Sigmoid colon (tissue), 7 donors: ENCODE measurements around the gene ABCC4. TPM values are rescaled to one million over a fixed set of nuclear protein-coding genes. Genes with fewer than 3 reads are reported as not detected.

Experiments used
- DNase-seq: peaks from one replicate; pipeline ENCODE4 v3.0.0-alpha.2; 2019
- H3K27ac ChIP-seq, 4 donors: fragments of 200-600 bp; sonication (generic); one replicate each; pipeline ENCODE4 v1.5.1; 2016 to 2019; ENCODE audit warnings: mild to moderate bottlenecking in 1 of 4
- H3K27me3 ChIP-seq, 3 donors: fragments of 200-600 bp; sonication (generic); one replicate each; pipeline ENCODE4 v1.5.1; 2019; ENCODE audit warnings: mild to moderate bottlenecking in 1 of 3
- H3K36me3 ChIP-seq, 4 donors: fragments of 200-600 bp; sonication (generic); one replicate each; pipeline ENCODE4 v1.5.1; 2016 to 2019
- H3K4me1 ChIP-seq, 4 donors: fragments of 200-600 bp; sonication (generic); one replicate each; pipeline ENCODE4 v1.5.1; 2017 to 2019
- H3K4me3 ChIP-seq, 4 donors: fragments of 200-600 bp; sonication (generic); one replicate each; pipeline ENCODE4 v1.5.1; 2017 to 2019; ENCODE audit warnings: mild to moderate bottlenecking in 2 of 4, moderate library complexity in 1 of 4
- H3K9me3 ChIP-seq, 4 donors: fragments of 200-600 bp in 3 of 4; sonication (generic) in 3 of 4; one replicate each; pipeline versions ENCODE4 v1.5.1 to v1.6.1; 2013 to 2019
- EP300 ChIP-seq, 4 donors: sonication (generic); formaldehyde crosslinking; IDR thresholded peaks; one replicate each; pipeline ENCODE4 v1.6.1; 2017; ENCODE audit warnings: antibody characterized with exemption in 4 of 4
- POLR2A ChIP-seq, 2 donors: fragments of 450-650 bp; IDR thresholded peaks; one replicate each; pipeline ENCODE4 v1.6.1; 2016; ENCODE audit warnings: antibody characterized with exemption in 2 of 2, mild to moderate bottlenecking in 2 of 2, moderate library complexity in 2 of 2
- POLR2AphosphoS5 ChIP-seq, 4 donors: sonication (generic); formaldehyde crosslinking; IDR thresholded peaks; one replicate each; pipeline ENCODE4 v1.6.1; 2017; ENCODE audit warnings: antibody characterized with exemption in 4 of 4
- WGBS, 2 donors: extraction: QIAGEN DNeasy Blood & Tissue Kit; methylation state at CpG; one replicate each; pipeline ENCODE4 v1.1.7; 2013; 5-methylcytosine and 5-hydroxymethylcytosine counted together
- intact Hi-C: fragments of 100-400 bp; cut with DNase I; formaldehyde crosslinking; loops from one replicate; pipeline ENCODE4 v1.15.1; 2023
- polyA plus RNA-seq, 3 donors: library from polyadenylated mRNA; stranded (reverse); fragments of 200-250 nt; gene quantifications; one replicate each; pipeline ENCODE4 v1.2.3, GENCODE V29; 2013
- total RNA-seq, 4 donors: library from RNA; depleted of rRNA; stranded (reverse); fragments of >200 nt; gene quantifications; one replicate each; pipeline ENCODE4 v1.1.0, GENCODE V29; 2016
- TF ChIP-seq, protein P1 (sequence below), 4 experiments: fragments of 450-650 bp in 3 of 4; fragments of 200-600 bp in 1 of 4; IDR thresholded peaks; one replicate each; pipeline ENCODE4 v1.5.1; 2016 to 2019; ENCODE audit warnings: antibody characterized with exemption in 4 of 4, mild to moderate bottlenecking in 3 of 4, moderate library complexity in 2 of 4
- donor health status: healthy with polysubstance abuse.
- donor health status: Bipolar disorder and iron deficiency.
- donor health status: healthy.

Gene ABCC4
- total and polyA plus RNA-seq, 7 donors, result 1.2 to 56.3 (median 24.3) TPM

DNA sequence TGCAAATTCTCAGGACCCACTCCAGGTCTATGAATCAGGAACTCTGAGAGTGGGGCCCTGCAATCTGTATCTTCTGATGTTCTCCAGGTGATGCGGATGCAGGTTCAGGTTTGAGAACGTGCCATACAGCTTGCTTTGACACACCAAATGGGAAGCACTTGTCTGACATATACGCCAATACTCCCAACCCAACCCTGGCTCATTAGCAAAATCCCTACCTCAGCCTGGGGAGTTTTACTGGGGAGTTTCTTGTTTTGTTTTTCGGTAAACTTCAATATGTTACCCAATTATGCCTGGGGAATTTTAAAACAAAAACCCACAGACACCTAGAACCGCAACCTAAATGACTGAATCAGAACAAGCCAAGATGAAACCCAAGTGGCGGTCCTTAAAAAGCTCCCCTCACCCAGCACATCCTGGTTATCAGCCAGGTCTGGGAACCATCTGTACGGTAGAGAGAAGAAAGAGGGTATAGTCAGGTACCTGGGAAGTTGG, 41.2 kb downstream of the ABCC4 start:
- no peaks in the 10 kb centered on the region for H3K36me3 ChIP-seq
- DNase-seq, result no peak
- no peak overlapping the region for H3K4me3 ChIP-seq
- WGBS, 2 donors, result 90% methylated on average over 7 of the region's 7 CpGs
- H3K27me3 ChIP-seq, result no peaks in the 10 kb centered on the region
- no peak overlapping the region for H3K27ac ChIP-seq
- H3K4me1 ChIP-seq, result peaks cover 0 to 13% (median 10%) of the 10 kb centered on the region in 4 donors
- intact Hi-C loops, result no loop called here
- TF ChIP-seq POLR2A (IDR thresholded peaks at IDR 0.05), result no peak
- TF ChIP-seq, protein P1, sequence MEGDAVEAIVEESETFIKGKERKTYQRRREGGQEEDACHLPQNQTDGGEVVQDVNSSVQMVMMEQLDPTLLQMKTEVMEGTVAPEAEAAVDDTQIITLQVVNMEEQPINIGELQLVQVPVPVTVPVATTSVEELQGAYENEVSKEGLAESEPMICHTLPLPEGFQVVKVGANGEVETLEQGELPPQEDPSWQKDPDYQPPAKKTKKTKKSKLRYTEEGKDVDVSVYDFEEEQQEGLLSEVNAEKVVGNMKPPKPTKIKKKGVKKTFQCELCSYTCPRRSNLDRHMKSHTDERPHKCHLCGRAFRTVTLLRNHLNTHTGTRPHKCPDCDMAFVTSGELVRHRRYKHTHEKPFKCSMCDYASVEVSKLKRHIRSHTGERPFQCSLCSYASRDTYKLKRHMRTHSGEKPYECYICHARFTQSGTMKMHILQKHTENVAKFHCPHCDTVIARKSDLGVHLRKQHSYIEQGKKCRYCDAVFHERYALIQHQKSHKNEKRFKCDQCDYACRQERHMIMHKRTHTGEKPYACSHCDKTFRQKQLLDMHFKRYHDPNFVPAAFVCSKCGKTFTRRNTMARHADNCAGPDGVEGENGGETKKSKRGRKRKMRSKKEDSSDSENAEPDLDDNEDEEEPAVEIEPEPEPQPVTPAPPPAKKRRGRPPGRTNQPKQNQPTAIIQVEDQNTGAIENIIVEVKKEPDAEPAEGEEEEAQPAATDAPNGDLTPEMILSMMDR (IDR thresholded peaks at IDR 0.05), result no peak
- TF ChIP-seq POLR2AphosphoS5 (IDR thresholded peaks at IDR 0.05), result no peak
- TF ChIP-seq EP300 (IDR thresholded peaks at IDR 0.05), result no peak
- H3K9me3 ChIP-seq, result no peaks in the 10 kb centered on the region

DNA sequence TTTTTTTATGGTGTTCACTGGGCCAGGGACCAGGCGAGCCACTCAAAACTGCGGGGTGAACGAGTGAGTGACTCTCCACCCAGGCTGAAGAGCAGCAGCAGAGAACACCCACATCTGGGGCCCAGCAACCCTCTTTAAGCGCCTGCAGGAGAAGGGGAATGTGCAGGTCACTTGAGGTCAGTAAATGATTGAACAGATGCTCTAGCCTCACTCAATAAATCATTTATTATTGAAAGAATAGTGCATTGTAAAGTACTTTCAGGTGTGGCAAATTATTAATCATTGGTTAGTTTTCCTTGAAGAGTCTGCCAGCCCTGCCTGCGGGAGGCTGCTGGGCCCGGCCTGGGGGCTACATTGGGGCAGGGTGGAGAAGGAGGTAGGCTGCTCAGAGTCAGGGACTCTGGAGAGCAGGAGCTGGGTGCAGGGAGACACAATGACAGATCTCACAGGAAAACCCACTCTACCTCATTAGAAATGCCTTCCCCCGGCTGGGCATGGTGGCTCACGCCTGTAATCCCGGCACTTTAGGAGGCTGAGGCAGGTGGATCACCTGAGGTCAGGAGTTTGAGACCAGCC, 42.5 kb downstream of the ABCC4 start:
- Histone ChIP-seq H3K27me3 (no peaks in the 10 kb centered on the region), H3K36me3 (no peaks in the 10 kb centered on the region), H3K27ac (no peak overlapping the region), H3K4me1 (peaks cover 0 to 13% (median 10%) of the 10 kb centered on the region in 4 donors), H3K4me3 (no peak overlapping the region), H3K9me3 (no peaks in the 10 kb centered on the region)
- intact Hi-C loops, result no loop called here
- WGBS, 2 donors, result 90 to 92% methylated on average over 9 of the region's 9 CpGs
- no peak for DNase-seq
- TF ChIP-seq EP300 (IDR thresholded peaks at IDR 0.05) (no peak), POLR2AphosphoS5 (IDR thresholded peaks at IDR 0.05) (no peak), POLR2A (IDR thresholded peaks at IDR 0.05) (no peak)
- TF ChIP-seq, protein P1 (IDR thresholded peaks at IDR 0.05), result no peak

DNA sequence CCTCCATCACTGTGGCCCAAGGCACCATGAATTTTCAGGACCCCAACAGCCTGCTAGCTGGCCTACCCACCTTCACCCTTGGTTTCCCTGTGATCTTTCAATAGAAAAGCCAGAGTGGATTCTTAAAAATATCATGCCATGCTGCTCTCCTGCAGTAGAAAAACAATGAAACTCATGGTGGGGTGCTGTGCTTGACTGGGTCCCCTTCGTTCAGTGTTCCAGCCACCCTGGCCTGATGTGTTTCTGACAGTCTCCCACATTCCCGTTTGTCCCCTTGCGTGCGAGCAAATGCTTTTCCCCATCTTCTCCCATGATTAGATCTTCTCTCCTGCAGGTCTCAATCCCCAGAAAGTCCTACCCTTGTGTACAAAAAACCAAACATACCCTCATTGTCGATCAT, 43.2 kb downstream of the ABCC4 start:
- no peak overlapping the region for H3K4me3 ChIP-seq
- intact Hi-C loops, result no loop called here
- 97% methylated on average over 5 of the region's 5 CpGs for WGBS, 2 donors

DNA sequence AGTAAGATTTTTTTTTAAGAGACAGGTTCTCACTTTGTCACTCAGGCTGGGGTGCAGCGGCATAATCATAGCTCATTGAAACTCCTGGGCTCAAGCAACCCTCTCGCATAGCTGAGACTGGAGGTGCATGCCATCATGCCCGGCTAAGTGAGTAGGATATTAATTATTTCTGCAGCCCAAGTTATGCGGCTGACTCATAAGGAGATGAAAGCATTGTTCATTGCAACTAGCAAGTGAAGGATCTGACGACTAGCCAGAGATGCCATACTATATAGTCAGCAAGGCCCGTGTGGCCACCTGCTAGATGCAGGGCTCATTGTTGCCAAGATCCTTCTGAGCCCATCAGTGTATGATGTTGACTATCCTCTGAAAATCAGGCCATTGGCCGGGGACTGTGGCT, 45.2 kb downstream of the ABCC4 start:
- H3K4me1 ChIP-seq, result peaks cover 0 to 13% (median 10%) of the 10 kb centered on the region in 4 donors
- WGBS, 2 donors, result 91 to 94% methylated on average over 7 of the region's 7 CpGs
- no peaks in the 10 kb centered on the region for H3K9me3 ChIP-seq
- H3K27me3 ChIP-seq, result no peaks in the 10 kb centered on the region
- DNase-seq, result no peak
- no peaks in the 10 kb centered on the region for H3K36me3 ChIP-seq
- TF ChIP-seq POLR2A (IDR thresholded peaks at IDR 0.05), result no peak
- TF ChIP-seq, protein P1 (IDR thresholded peaks at IDR 0.05), result no peak
- TF ChIP-seq EP300 (IDR thresholded peaks at IDR 0.05), result no peak
- TF ChIP-seq POLR2AphosphoS5 (IDR thresholded peaks at IDR 0.05), result no peak
- H3K4me3 ChIP-seq, result no peak overlapping the region
- intact Hi-C loops, result no loop called here
- H3K27ac ChIP-seq, result no peak overlapping the region

More for the DNA sequence above, 43.2 kb downstream of the ABCC4 start:
- Histone ChIP-seq H3K4me1 (peaks cover 0 to 13% (median 10%) of the 10 kb centered on the region in 4 donors), H3K27me3 (no peaks in the 10 kb centered on the region), H3K9me3 (no peaks in the 10 kb centered on the region), H3K27ac (no peak overlapping the region), H3K36me3 (no peaks in the 10 kb centered on the region)
- TF ChIP-seq EP300 (IDR thresholded peaks at IDR 0.05) (no peak), POLR2A (IDR thresholded peaks at IDR 0.05) (no peak), POLR2AphosphoS5 (IDR thresholded peaks at IDR 0.05) (no peak)
- TF ChIP-seq, protein P1 (IDR thresholded peaks at IDR 0.05), result no peak
- no peak for DNase-seq
